ENCODE data around the gene ABI3BP. TPM values are rescaled to one million over a fixed set of nuclear protein-coding genes. Genes with fewer than 3 reads are reported as not detected.

The ABI3BP gene
- total RNA-seq, 1 experiment from 2014 or later, result 0.48 TPM

- no peak for DNase-seq (ENCODE audit: low read depth)
Measured at GRCh38 chr3:100775226-100775625, 218.0 kb downstream of the ABI3BP start.

- no peak for DNase-seq (ENCODE audit: low read depth)
Measured at GRCh38 chr3:100769693-100770092, 223.5 kb downstream of the ABI3BP start.

- no peak for DNase-seq (ENCODE audit: low read depth)
Measured at GRCh38 chr3:100766069-100766468, 227.2 kb downstream of the ABI3BP start.

GRCh38 chr3:100765437-100765975, 227.7 kb downstream of the ABI3BP start:
- no peak for DNase-seq (ENCODE audit: low read depth)

GRCh38 chr3:100761951-100762350, 231.3 kb downstream of the ABI3BP start:
- DNase-seq (ENCODE audit: low read depth), result no peak

GRCh38 chr3:100761211-100761942, 231.8 kb downstream of the ABI3BP start:
- no peak for DNase-seq (ENCODE audit: low read depth)

GRCh38 chr3:100760377-100760776, 232.8 kb downstream of the ABI3BP start:
- DNase-seq (ENCODE audit: low read depth), result no peak

- DNase-seq (ENCODE audit: low read depth), result no peak
Measured at GRCh38 chr3:100759950-100760349, 233.3 kb downstream of the ABI3BP start.

- DNase-seq (ENCODE audit: low read depth), result no peak
Measured at GRCh38 chr3:100759159-100759558, 234.1 kb downstream of the ABI3BP start.

- DNase-seq (ENCODE audit: low read depth), result peak; percentile 45
Measured at GRCh38 chr3:100756441-100756840, 236.8 kb downstream of the ABI3BP start.

- DNase-seq (ENCODE audit: low read depth), result no peak
Measured at GRCh38 chr3:100754563-100755334, 238.5 kb downstream of the ABI3BP start.

GRCh38 chr3:100753846-100754245, 239.4 kb downstream of the ABI3BP start:
- no peak for DNase-seq (ENCODE audit: low read depth)

- no peak for DNase-seq (ENCODE audit: low read depth)
Measured at GRCh38 chr3:100748967-100749366, 244.3 kb downstream of the ABI3BP start.

GRCh38 chr3:100748220-100748619, 245.0 kb downstream of the ABI3BP start:
- no peak for DNase-seq (ENCODE audit: low read depth)

- DNase-seq (ENCODE audit: low read depth), result no peak
Measured at GRCh38 chr3:100746092-100746491, 247.1 kb downstream of the ABI3BP start.

GRCh38 chr3:100745617-100746016, 247.6 kb downstream of the ABI3BP start:
- DNase-seq (ENCODE audit: low read depth), result no peak

GRCh38 chr3:100744671-100745070, 248.6 kb downstream of the ABI3BP start:
- DNase-seq (ENCODE audit: low read depth), result no peak

- DNase-seq (ENCODE audit: low read depth), result no peak
Measured at GRCh38 chr3:100743535-100743934, 249.7 kb downstream of the ABI3BP start.

- no peak for DNase-seq (ENCODE audit: low read depth)
Measured at GRCh38 chr3:100740207-100740606, 253.0 kb downstream of the ABI3BP start.

- peak; percentile 7 for DNase-seq (ENCODE audit: low read depth)
Measured at GRCh38 chr3:100737334-100737733, 255.9 kb downstream of the ABI3BP start.

GRCh38 chr3:100732435-100732834, 260.8 kb downstream of the ABI3BP start:
- DNase-seq (ENCODE audit: low read depth), result no peak

- no peak for DNase-seq (ENCODE audit: low read depth)
Measured at GRCh38 chr3:100730524-100730923, 262.7 kb downstream of the ABI3BP start.

- DNase-seq (ENCODE audit: low read depth), result no peak
Measured at GRCh38 chr3:100726706-100727105, 266.5 kb downstream of the ABI3BP start.

Measured in RPMI7951 (cell line).